22Rv1 (cell line): Measurements from ENCODE around the gene ACP5.

Source experiments
- ZFX ChIP-seq: fragments of 450-650 bp; IDR thresholded peaks from 2 replicates; pipeline ENCODE4 v1.6.1; 2017; ENCODE audit warnings: antibody characterized with exemption, borderline replicate concordance
- TF ChIP-seq, protein P1 (sequence below): fragments of 450-650 bp; IDR thresholded peaks from 2 replicates; pipeline ENCODE4 v1.5.1; 2017; ENCODE audit warnings: mild to moderate bottlenecking

DNA sequence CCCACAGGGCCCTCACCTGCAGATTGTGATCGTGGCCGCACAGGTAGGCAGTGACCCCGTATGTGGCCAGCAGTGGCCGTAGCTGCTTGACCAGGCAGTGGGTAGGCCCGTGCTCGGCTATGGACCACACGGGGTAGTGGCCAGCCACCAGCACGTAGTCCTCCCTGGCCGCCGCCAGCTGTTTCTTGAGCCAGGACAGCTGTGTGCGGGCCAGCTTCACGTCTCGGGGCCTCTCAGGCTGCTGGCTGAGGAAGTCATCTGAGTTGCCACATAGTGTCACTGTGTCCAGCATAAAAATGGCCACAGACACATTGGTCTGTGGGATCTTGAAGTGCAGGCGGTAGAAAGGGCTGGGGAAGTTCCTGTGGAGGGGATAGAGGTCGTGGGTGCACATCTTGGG, 1.2 kb downstream of the ACP5 start:
- TF ChIP-seq, protein P1, sequence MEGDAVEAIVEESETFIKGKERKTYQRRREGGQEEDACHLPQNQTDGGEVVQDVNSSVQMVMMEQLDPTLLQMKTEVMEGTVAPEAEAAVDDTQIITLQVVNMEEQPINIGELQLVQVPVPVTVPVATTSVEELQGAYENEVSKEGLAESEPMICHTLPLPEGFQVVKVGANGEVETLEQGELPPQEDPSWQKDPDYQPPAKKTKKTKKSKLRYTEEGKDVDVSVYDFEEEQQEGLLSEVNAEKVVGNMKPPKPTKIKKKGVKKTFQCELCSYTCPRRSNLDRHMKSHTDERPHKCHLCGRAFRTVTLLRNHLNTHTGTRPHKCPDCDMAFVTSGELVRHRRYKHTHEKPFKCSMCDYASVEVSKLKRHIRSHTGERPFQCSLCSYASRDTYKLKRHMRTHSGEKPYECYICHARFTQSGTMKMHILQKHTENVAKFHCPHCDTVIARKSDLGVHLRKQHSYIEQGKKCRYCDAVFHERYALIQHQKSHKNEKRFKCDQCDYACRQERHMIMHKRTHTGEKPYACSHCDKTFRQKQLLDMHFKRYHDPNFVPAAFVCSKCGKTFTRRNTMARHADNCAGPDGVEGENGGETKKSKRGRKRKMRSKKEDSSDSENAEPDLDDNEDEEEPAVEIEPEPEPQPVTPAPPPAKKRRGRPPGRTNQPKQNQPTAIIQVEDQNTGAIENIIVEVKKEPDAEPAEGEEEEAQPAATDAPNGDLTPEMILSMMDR: no peak
- no peak for TF ChIP-seq ZFX
